HUES6 (cell line): ENCODE measurements around the gene KDM4C.
A peak's percentile ranks its signal among the peaks of the same experiment; 100 is the strongest.
"Not testable (repeated sequence)": the region's sequence is repeated elsewhere in the genome, so short reads cannot be mapped to it uniquely, and the experiment has no call there.

ENCODE experiments used
- H3K27ac ChIP-seq: 2 replicates; pipeline ENCODE4 v1.7.0; 2013; ENCODE audit warnings: low read depth, mild to moderate bottlenecking, low read length, inconsistent platforms
- H3K27me3 ChIP-seq: 2 replicates; pipeline ENCODE4 v1.6.1; 2013; ENCODE audit warnings: low read length; ENCODE audit not compliant: control insufficient read depth, insufficient read depth
- H3K36me3 ChIP-seq: 2 replicates; pipeline ENCODE4 v1.6.1; 2013; ENCODE audit warnings: low read length; ENCODE audit not compliant: control insufficient read depth, insufficient read depth
- H3K4me1 ChIP-seq: 2 replicates; pipeline ENCODE4 v1.6.1; 2013; ENCODE audit warnings: low read length; ENCODE audit not compliant: control insufficient read depth, insufficient read depth
- H3K4me3 ChIP-seq: 2 replicates; pipeline ENCODE4 v1.5.1; 2013; ENCODE audit warnings: low read depth, low read length
- H3K9ac ChIP-seq: one replicate; pipeline ENCODE4 v1.6.1; 2013; ENCODE audit warnings: mild to moderate bottlenecking, low read length
- H3K9me3 ChIP-seq: 2 replicates; pipeline ENCODE4 v1.6.1; 2013; ENCODE audit warnings: low read depth, low read length; ENCODE audit not compliant: control insufficient read depth, insufficient read depth

Gene KDM4C

DNA sequence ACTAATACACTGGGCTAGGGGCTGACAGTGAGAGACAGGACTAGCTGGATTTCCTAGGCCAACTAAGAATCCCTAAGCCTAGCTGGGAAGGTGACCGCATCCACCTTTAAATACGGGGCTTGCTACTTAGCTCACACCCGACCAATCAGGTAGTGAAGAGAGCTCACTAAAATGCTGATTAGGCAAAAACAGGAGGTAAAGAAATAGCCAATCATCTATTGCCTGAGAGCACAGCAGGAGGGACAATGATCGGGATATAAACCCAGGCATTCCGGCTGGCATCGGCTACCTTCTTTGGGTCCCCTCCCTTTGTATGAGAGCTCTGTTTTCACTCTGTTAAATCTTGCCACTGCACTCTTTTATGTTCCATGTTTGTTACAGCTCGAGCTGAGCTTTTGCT is 425.4 kb downstream of the KDM4C start:
- H3K36me3 ChIP-seq, H3K9ac ChIP-seq, H3K4me3 ChIP-seq, H3K27ac ChIP-seq, H3K27me3 ChIP-seq: not testable (repeated sequence)
- H3K4me1 ChIP-seq = peaks cover 18% of the 10 kb centered on the region
- H3K9me3 ChIP-seq = peaks cover 23% of the 10 kb centered on the region

DNA sequence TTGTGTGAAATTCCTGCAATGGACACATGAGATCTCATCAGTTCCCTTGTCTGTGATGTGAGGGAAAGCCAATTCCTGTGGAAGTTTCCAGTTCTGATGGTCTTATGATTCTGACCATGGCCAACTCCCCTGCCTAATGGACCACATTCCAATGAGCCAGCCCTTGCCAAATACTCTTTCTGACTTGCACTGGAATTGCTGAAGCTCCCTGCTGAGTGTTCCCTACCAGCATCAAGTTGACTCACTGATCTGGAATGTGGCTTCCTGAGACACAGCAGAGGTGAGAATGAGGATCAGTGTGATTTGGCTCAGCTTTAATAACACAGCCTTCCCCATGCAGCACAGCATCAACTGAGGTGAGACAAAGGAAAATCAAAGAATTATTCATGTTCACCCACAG is 427.8 kb downstream of the KDM4C start:
- Histone ChIP-seq H3K27ac (no peak overlapping the region; the same call in 1 of the 2 replicates), H3K27me3 (no peaks in the 10 kb centered on the region), H3K36me3 (no peaks in the 10 kb centered on the region), H3K4me3 (no peak overlapping the region), H3K4me1 (peaks cover 11% of the 10 kb centered on the region; the same call in 1 of the 2 replicates), H3K9ac (no peak overlapping the region), H3K9me3 (peaks cover 23% of the 10 kb centered on the region)

DNA sequence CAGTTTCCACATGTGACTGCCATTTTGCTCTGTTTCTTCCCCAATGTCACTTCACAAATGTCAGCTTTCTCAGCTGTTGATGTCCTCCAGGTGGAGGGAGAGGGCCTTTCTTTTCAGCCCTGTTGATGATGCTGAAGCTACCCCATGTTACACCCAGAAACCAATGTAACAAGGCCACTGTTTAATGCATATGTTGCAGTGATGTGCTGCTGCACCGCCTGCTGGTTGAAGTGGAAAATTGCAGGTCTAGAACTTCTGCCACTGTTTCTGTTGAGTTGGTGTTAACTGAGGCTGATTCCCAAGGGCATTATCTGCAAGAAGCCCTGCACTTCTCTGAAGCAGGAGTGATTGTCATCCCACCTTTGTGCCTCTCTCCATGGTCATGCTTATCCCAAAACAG is 428.4 kb downstream of the KDM4C start:
- Histone ChIP-seq H3K4me3 (no peak overlapping the region), H3K4me1 (peaks cover 11% of the 10 kb centered on the region; the same call in 1 of the 2 replicates), H3K9ac (peak overlapping the region; percentile 9), H3K27ac (no peak overlapping the region; the same call in 1 of the 2 replicates), H3K9me3 (peaks cover 23% of the 10 kb centered on the region), H3K36me3 (no peaks in the 10 kb centered on the region), H3K27me3 (no peaks in the 10 kb centered on the region)

DNA sequence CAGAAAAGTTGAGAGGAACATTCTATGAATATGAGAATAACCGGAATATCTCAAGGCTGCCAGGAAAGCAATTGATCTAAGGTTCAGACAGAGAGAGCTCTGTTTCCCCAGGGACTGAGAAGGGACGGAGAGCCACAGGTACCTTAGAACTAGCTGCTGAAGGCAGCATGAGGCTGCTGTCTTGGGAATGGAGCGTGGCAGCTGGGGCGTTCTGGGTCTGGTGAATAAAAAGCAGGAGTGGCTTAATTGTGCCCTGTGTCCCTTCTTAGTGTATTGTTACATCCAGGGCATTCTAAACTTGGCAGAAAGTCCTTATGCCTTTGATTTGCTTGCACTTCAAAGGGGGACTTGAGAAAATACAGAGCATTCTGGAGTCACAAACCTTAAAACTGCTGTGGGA is 434.5 kb downstream of the KDM4C start:
- peaks cover 12% of the 10 kb centered on the region for H3K9me3 ChIP-seq
- no peak overlapping the region for H3K9ac ChIP-seq
- H3K27me3 ChIP-seq = no peaks in the 10 kb centered on the region
- no peaks in the 10 kb centered on the region for H3K36me3 ChIP-seq
- no peak overlapping the region for H3K27ac ChIP-seq
- no peak overlapping the region for H3K4me3 ChIP-seq
- H3K4me1 ChIP-seq = no peaks in the 10 kb centered on the region

DNA sequence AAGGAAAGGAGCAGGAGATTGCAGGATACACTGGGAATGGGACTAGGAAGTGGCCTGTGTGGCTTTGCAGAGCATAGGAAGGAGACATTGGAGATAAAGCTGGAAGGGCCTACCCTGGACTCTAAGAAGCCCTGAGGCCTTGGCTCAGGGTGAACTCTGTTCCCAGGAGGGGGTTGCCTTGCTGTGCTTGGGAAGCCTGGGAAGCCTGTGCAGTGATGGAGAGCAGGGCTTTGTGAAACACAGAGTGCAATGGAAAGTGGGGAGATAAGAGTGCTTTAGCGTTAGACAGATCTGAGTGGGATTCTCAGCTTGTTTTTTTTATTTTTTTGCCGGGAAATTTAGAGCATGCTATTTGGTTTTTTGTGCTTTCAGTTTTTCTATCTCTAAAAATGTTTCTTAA is 437.8 kb downstream of the KDM4C start:
- H3K36me3 ChIP-seq = no peaks in the 10 kb centered on the region
- no peaks in the 10 kb centered on the region for H3K9me3 ChIP-seq
- no peaks in the 10 kb centered on the region for H3K4me1 ChIP-seq
- H3K4me3 ChIP-seq = no peak overlapping the region
- no peak overlapping the region for H3K9ac ChIP-seq
- no peak overlapping the region for H3K27ac ChIP-seq
- no peaks in the 10 kb centered on the region for H3K27me3 ChIP-seq

DNA sequence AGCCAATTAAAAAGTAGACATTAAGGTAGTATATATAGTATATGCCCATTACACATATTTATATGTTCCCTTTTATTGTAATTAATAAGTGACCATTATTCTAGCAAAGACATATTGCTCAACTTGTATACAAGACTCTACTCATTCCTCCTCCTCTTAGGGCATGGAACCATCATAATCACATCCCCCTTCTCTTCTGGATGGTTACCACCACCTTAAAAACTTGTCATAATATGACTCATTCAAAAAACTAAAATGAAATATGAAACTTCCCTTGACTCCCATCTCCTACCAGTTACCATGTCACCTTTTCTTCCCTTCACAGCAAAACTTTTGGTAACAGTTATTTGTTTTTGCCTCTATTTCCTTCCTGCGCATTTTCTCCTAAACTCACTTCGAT is 438.7 kb downstream of the KDM4C start:
- H3K9me3 ChIP-seq = no peaks in the 10 kb centered on the region
- no peaks in the 10 kb centered on the region for H3K4me1 ChIP-seq
- no peaks in the 10 kb centered on the region for H3K27me3 ChIP-seq
- H3K9ac ChIP-seq = no peak overlapping the region
- no peaks in the 10 kb centered on the region for H3K36me3 ChIP-seq
- H3K27ac ChIP-seq = no peak overlapping the region
- H3K4me3 ChIP-seq = no peak overlapping the region

DNA sequence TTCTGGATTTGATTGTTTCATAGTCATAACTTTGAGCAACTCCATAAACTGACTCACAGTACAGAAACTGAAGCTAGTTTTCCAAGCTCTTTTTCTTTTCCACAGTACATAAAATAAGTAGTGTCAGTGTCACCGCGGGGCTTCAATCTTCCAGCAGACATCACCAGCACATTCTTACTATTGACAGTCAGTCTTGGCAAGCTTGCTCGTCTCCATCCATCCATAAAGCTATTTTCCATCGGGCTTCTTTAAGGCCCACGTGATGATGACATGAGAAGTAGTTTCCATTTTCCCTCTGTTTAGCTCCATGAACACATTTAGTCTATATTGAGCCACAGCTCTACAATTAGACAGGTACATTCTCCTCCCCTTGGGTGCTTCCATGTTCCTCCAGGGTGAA is 443.4 kb downstream of the KDM4C start:
- Histone ChIP-seq H3K27me3 (no peaks in the 10 kb centered on the region), H3K9ac (no peak overlapping the region), H3K36me3 (no peaks in the 10 kb centered on the region), H3K4me3 (no peak overlapping the region), H3K4me1 (peaks cover 10% of the 10 kb centered on the region; the same call in 1 of the 2 replicates), H3K27ac (no peak overlapping the region), H3K9me3 (no peaks in the 10 kb centered on the region)

DNA sequence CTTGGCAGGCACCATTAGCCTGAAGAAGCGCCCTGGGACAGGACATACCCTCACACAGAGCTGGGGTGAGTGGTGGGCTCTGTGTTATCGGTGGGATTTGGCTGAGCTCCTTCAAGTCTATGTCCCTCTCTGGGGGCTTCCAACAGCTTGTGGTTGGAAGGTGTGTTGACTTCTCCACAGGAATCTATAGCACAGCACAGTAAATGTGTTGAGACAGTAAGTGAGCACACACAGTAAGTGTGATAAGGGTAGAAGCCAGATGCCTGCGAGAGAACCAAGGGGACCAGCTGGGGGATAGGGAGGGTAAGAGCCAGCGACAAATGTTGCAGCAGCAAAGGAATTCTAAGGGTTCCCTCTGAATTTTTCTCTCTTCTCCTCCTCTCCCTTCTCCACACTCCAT is 448.0 kb downstream of the KDM4C start:
- Histone ChIP-seq H3K4me3 (no peak overlapping the region), H3K9ac (no peak overlapping the region), H3K9me3 (no peaks in the 10 kb centered on the region), H3K4me1 (peaks cover 26% of the 10 kb centered on the region), H3K27ac (no peak overlapping the region), H3K27me3 (peaks cover 17% of the 10 kb centered on the region), H3K36me3 (no peaks in the 10 kb centered on the region)

DNA sequence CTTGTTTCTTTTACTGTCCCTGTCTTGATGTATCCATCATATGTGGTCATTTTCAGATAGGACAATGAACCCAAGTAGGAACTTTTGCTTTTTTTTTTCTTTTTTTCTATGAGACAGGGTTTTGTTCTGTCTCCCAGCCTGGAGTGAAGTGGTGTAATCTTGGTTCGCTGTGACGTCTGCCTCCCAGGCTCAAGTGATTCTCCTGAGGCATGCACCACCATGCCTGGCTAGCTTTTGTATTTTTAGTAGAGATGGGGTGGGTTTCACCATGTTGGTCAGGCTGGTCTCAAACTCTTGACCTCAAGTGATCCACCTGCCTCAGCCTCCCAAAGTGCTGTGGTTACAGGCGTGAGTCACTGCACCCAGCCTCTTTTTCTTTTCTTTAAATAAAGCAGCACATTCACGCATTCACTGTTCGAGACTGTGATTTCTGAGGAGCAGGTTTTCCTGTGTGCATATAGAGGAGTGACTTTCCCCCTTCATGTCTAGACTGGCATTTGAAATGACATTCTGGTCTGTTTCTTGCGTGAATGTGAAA is 448.5 kb downstream of the KDM4C start:
- H3K9me3 ChIP-seq = no peaks in the 10 kb centered on the region
- H3K27me3 ChIP-seq = peaks cover 17% of the 10 kb centered on the region
- peaks cover 31% of the 10 kb centered on the region for H3K4me1 ChIP-seq
- H3K27ac ChIP-seq = no peak overlapping the region
- no peak overlapping the region for H3K4me3 ChIP-seq
- H3K36me3 ChIP-seq = no peaks in the 10 kb centered on the region
- no peak overlapping the region for H3K9ac ChIP-seq

DNA sequence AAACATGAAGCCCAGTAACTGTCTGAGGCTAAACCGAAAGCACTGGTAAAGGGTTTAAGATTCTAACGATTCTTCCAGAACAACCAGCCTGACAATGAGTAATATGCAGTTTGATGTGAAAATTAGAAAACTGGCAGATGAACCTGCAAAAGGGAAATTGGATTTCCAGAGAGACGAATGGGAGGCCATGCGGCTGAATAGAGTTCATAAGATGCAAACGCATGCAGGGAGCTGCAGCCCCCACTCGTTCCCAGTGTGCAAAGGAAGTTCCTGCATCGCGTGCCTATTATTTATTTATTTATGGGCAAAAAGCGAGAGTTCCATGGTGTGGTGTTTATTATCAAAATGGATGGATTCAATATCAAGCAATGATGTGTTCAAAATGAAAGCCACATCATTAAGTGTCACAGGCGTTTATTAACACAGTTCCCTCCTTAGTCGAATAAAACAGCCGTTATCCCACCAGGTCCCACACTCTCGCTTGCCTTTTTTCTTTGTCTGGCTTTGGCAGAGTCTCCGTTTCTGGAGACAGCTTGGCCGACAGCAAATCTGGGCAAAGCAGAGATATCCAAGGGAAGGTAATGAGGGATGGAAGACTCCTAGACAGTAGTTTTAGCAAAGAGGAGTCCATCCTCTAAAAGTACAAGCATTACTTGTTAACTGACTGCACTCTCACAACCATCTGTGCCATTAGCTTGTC is 451.4 kb downstream of the KDM4C start:
- peaks cover 44% of the 10 kb centered on the region for H3K4me1 ChIP-seq
- H3K9ac ChIP-seq = no peak overlapping the region
- peaks cover 40% of the 10 kb centered on the region for H3K27me3 ChIP-seq
- no peaks in the 10 kb centered on the region for H3K36me3 ChIP-seq
- no peak overlapping the region for H3K27ac ChIP-seq
- no peaks in the 10 kb centered on the region for H3K9me3 ChIP-seq
- H3K4me3 ChIP-seq = no peak overlapping the region

DNA sequence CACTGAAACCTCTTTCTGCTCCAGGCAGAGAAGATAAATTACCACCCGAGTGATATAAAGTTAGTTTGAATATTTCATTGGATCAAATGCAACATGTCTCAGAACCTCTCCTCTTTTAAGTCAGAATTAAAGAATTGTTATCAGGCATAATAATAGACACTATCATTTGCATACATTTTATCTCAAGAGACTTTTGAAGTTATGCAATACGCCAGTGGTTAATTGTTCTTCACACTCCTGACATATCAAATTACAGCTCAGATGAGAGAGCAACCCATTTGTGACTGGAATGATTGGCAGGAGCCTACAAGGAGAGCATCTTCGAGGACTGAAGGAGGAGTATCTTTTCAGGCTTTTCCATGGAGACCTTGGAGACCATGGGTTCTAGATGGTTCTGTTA is 452.2 kb downstream of the KDM4C start:
- Histone ChIP-seq H3K27ac (no peak overlapping the region), H3K36me3 (no peaks in the 10 kb centered on the region), H3K4me3 (no peak overlapping the region), H3K4me1 (peaks cover 42% of the 10 kb centered on the region), H3K9me3 (no peaks in the 10 kb centered on the region), H3K9ac (no peak overlapping the region), H3K27me3 (peaks cover 48% of the 10 kb centered on the region)
